Measurements from ENCODE around the gene RHBDD1. TPM values are rescaled to one million over a fixed set of nuclear protein-coding genes. Genes with fewer than 3 reads are reported as not detected.

The RHBDD1 gene
- total RNA-seq, 2 donors from 2014 or later = 35.2 to 46.2 TPM

DNA sequence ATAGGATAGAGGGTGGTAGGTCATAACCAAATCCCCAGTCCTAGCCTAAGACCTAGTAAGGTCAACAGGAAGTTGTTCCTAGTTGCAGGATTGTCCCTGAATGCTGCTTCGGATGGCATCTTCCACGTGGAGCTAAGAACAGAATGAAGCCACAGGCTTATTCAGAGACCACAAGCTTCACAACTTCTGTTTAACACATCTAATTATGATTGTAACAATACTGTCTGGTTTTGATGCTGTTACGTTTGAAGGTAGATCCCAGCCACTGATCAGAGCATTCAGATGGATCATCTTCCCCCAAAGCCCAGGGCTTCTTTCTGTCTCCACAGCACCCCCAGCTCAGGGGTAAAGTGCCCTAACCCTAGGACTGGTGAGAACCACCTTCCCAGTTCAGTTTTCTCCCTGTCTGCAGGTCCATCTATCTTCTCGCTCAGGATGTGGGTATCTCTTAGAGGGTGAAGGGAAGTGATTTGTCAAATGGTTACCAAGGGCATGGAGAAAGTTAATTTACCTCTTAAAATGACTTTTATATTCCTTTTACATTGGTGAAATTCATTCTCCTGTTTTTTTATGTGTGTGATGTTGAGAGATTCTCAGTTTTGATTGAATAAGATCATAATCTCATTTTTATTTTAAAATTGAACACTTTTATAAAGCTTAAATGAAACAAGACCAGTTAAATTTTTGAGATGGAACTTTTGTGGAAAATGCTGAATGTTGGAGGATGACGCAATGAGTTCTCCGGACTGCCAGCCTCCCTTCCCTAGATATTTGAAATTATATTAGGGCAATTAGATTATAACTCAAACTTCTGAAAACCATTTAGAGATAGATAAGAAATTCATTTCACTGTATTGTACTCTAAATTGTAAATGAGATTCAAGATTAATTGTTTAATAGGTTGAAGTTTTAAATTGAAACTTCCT, 66.5 kb downstream of the RHBDD1 start:
- no peaks in the 10 kb centered on the region for H3K27me3 ChIP-seq (ENCODE audit: control insufficient read depth, insufficient read depth, low read length, poor library complexity, severe bottlenecking)
- Mint-ChIP-seq H3K4me1 (peaks cover 2% of the 10 kb centered on the region), H3K27ac (no peak overlapping the region), H3K4me3 (no peak overlapping the region), H3K27me3 (ENCODE audit: insufficient read depth) (no peaks in the 10 kb centered on the region), H3K36me3 (ENCODE audit: low read depth) (peaks cover 4% of the 10 kb centered on the region), H3K9me3 (no peaks in the 10 kb centered on the region)
- no peaks in the 10 kb centered on the region for H3K36me3 ChIP-seq (ENCODE audit: control insufficient read depth, insufficient read depth, low read length)
- 92 to 93% methylated on average over 2 to 6 of the region's 6 CpGs for WGBS, 2 experiments (ENCODE audit: insufficient coverage in 1 of 2, insufficient read length in 1 of 2)
- no peaks in the 10 kb centered on the region for H3K9me3 ChIP-seq (ENCODE audit: control insufficient read depth, low read length)
- H3K27ac ChIP-seq (ENCODE audit: low read depth, low read length) = no peak overlapping the region
- TF ChIP-seq, protein P1, sequence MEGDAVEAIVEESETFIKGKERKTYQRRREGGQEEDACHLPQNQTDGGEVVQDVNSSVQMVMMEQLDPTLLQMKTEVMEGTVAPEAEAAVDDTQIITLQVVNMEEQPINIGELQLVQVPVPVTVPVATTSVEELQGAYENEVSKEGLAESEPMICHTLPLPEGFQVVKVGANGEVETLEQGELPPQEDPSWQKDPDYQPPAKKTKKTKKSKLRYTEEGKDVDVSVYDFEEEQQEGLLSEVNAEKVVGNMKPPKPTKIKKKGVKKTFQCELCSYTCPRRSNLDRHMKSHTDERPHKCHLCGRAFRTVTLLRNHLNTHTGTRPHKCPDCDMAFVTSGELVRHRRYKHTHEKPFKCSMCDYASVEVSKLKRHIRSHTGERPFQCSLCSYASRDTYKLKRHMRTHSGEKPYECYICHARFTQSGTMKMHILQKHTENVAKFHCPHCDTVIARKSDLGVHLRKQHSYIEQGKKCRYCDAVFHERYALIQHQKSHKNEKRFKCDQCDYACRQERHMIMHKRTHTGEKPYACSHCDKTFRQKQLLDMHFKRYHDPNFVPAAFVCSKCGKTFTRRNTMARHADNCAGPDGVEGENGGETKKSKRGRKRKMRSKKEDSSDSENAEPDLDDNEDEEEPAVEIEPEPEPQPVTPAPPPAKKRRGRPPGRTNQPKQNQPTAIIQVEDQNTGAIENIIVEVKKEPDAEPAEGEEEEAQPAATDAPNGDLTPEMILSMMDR (conservative IDR thresholded peaks at IDR 0.05) = no peak
- DNase-seq = no peak
- H3K4me1 ChIP-seq (ENCODE audit: control insufficient read depth, insufficient read depth, low read length) = no peaks in the 10 kb centered on the region
- no peak overlapping the region for H3K9ac ChIP-seq (ENCODE audit: extremely low read depth, low read length, poor library complexity, severe bottlenecking)
- H3K4me3 ChIP-seq (ENCODE audit: low read length) = no peak overlapping the region

DNA sequence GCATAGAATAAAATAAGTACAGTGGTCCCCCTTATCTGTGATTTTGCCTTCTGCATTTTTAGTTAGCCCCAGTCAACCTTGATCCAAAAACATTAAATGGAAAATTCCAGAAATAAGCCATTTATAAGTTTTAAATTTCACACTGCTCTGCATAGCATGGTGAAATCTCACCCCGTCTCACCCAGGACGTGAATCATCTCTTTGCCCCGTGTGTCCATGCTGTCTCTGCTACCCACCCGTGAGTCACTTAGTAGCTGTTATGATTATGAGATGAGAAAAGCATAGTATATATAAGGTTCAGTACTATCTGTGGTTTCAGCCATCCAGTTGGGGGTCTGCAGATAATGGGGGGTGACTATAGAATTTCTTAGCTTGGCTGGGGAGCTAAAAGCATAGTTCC, 67.3 kb downstream of the RHBDD1 start:
- Histone ChIP-seq H3K9ac (ENCODE audit: extremely low read depth, low read length, poor library complexity, severe bottlenecking) (no peak overlapping the region), H3K4me3 (ENCODE audit: low read length) (no peak overlapping the region), H3K4me1 (ENCODE audit: control insufficient read depth, insufficient read depth, low read length) (no peaks in the 10 kb centered on the region), H3K27me3 (ENCODE audit: control insufficient read depth, insufficient read depth, low read length, poor library complexity, severe bottlenecking) (no peaks in the 10 kb centered on the region), H3K27ac (ENCODE audit: low read depth, low read length) (no peak overlapping the region), H3K9me3 (ENCODE audit: control insufficient read depth, low read length) (no peaks in the 10 kb centered on the region), H3K36me3 (ENCODE audit: control insufficient read depth, insufficient read depth, low read length) (no peaks in the 10 kb centered on the region)
- TF ChIP-seq, protein P1 (conservative IDR thresholded peaks at IDR 0.05) = no peak
- Mint-ChIP-seq H3K36me3 (ENCODE audit: low read depth) (peaks cover 3% of the 10 kb centered on the region), H3K4me1 (peaks cover 2% of the 10 kb centered on the region), H3K27me3 (ENCODE audit: insufficient read depth) (no peaks in the 10 kb centered on the region), H3K27ac (no peak overlapping the region), H3K4me3 (no peak overlapping the region), H3K9me3 (no peaks in the 10 kb centered on the region)
- 96% methylated on average over 4 of the region's 4 CpGs; no CpG with 5 or more reads in 1 of the 2 experiments for WGBS, 2 experiments (ENCODE audit: insufficient coverage in 1 of 2, insufficient read length in 1 of 2)
- no peak for DNase-seq

DNA sequence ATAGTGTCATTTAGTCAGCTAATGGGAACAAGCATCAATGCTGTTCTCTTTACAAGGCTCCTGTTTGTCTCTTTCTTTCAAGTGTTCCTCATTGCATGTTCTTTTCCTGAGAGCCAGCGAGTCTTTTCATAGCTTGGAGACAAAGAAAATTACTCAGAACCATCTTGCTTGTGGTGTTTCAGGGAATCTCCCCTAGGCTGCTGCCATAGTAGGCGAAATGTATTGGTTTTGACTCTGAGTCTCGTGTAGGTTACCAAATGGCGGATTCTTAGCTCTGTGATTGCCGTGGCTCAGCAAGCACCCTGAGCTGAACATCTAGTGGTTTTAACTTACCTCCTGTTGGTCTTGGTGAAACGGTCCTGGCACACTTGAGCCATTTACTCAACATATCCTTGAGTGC, 68.7 kb downstream of the RHBDD1 start:
- Histone ChIP-seq H3K27ac (ENCODE audit: low read depth, low read length) (no peak overlapping the region), H3K27me3 (ENCODE audit: control insufficient read depth, insufficient read depth, low read length, poor library complexity, severe bottlenecking) (no peaks in the 10 kb centered on the region), H3K9me3 (ENCODE audit: control insufficient read depth, low read length) (no peaks in the 10 kb centered on the region), H3K36me3 (ENCODE audit: control insufficient read depth, insufficient read depth, low read length) (no peaks in the 10 kb centered on the region), H3K4me3 (ENCODE audit: low read length) (no peak overlapping the region), H3K4me1 (ENCODE audit: control insufficient read depth, insufficient read depth, low read length) (no peaks in the 10 kb centered on the region), H3K9ac (ENCODE audit: extremely low read depth, low read length, poor library complexity, severe bottlenecking) (no peak overlapping the region)
- H3K27ac Mint-ChIP-seq = no peak overlapping the region
- no peak overlapping the region for H3K4me3 Mint-ChIP-seq
- TF ChIP-seq, protein P1 (conservative IDR thresholded peaks at IDR 0.05) = no peak
- no peak for DNase-seq
- H3K9me3 Mint-ChIP-seq = no peaks in the 10 kb centered on the region
- peaks cover 2% of the 10 kb centered on the region for H3K4me1 Mint-ChIP-seq
- H3K36me3 Mint-ChIP-seq (ENCODE audit: low read depth) = peaks cover 3% of the 10 kb centered on the region
- 91 to 100% methylated on average over 2 to 6 of the region's 6 CpGs for WGBS, 2 experiments (ENCODE audit: insufficient coverage in 1 of 2, insufficient read length in 1 of 2)
- H3K27me3 Mint-ChIP-seq (ENCODE audit: insufficient read depth) = no peaks in the 10 kb centered on the region

All from endodermal cell (in vitro differentiated cells).